Measurements from ENCODE around the gene AGBL3.
"Not testable (repeated sequence)": the region's sequence is repeated elsewhere in the genome, so short reads cannot be mapped to it uniquely, and the experiment has no call there.

GRCh38 chr7:135173916-135174315 is 187.6 kb downstream of the AGBL3 start:
- TF ChIP-seq CTCF (IDR thresholded peaks at IDR 0.05; ENCODE audit: borderline replicate concordance, extremely low read depth, low read length, poor library complexity, severe bottlenecking); EZH2 (IDR thresholded peaks at IDR 0.05; ENCODE audit: borderline replicate concordance, low read depth, low read length, severe bottlenecking): not testable (repeated sequence)

All from DND-41 (cell line).